Mesenchymal stem cell (in vitro differentiated cells and primary cell): Measurements from ENCODE around the gene ATP6V0C.
A peak's percentile ranks its signal among the peaks of the same experiment; 100 is the strongest.
"Not testable (repeated sequence)": the region's sequence is repeated elsewhere in the genome, so short reads cannot be mapped to it uniquely, and the experiment has no call there.

Experiments used
- DNase-seq: peaks from one replicate; pipeline ENCODE4 v3.0.0-alpha.2; 2013
- H2AFZ ChIP-seq: one replicate; pipeline ENCODE4 v1.6.1; 2013; ENCODE audit warnings: low read depth, mild to moderate bottlenecking, control low read depth, inconsistent platforms, low read length, moderate library complexity
- H2AK5ac ChIP-seq: 2 replicates; pipeline ENCODE4 v1.6.1; 2013; ENCODE audit warnings: low read length, moderate library complexity, mild to moderate bottlenecking, inconsistent platforms; ENCODE audit not compliant: severe bottlenecking
- H2BK120ac ChIP-seq: one replicate; pipeline ENCODE4 v1.6.1; 2013; ENCODE audit warnings: low read depth, mild to moderate bottlenecking, inconsistent platforms, low read length, moderate library complexity
- H2BK12ac ChIP-seq, 2 experiments: one replicate each; pipeline ENCODE4 v1.6.1; 2013; ENCODE audit warnings: inconsistent platforms in 2 of 2, low read length in 2 of 2, mild to moderate bottlenecking in 2 of 2, moderate library complexity in 2 of 2, control low read depth in 1 of 2
- H2BK15ac ChIP-seq: one replicate; pipeline ENCODE4 v1.6.1; 2013; ENCODE audit warnings: mild to moderate bottlenecking, low read depth, inconsistent platforms; ENCODE audit not compliant: poor library complexity, severe bottlenecking
- H2BK5ac ChIP-seq: 2 replicates; pipeline ENCODE4 v1.6.1; 2013; ENCODE audit warnings: low read depth, mild to moderate bottlenecking, low read length, control low read depth, inconsistent platforms; ENCODE audit not compliant: poor library complexity, severe bottlenecking
- H3K14ac ChIP-seq, 2 experiments: one replicate each; pipeline ENCODE4 v1.6.1; 2013; ENCODE audit warnings: inconsistent platforms in 2 of 2, low read length in 2 of 2, control low read depth in 1 of 2, mild to moderate bottlenecking in 1 of 2, moderate library complexity in 1 of 2
- H3K18ac ChIP-seq, 2 experiments: one replicate each; pipeline ENCODE4 v1.6.1; 2013; ENCODE audit warnings: inconsistent platforms in 2 of 2, low read length in 2 of 2, control low read depth in 1 of 2, low read depth in 1 of 2, mild to moderate bottlenecking in 1 of 2
- H3K23ac ChIP-seq, 2 experiments: one replicate each; pipeline ENCODE4 v1.6.1; 2013; ENCODE audit warnings: inconsistent platforms in 2 of 2, low read length in 2 of 2, mild to moderate bottlenecking in 2 of 2, moderate library complexity in 2 of 2, control low read depth in 1 of 2
- H3K27ac ChIP-seq: 2 replicates; pipeline ENCODE4 v1.5.1; 2013; ENCODE audit warnings: mild to moderate bottlenecking, moderate library complexity, low read length, control low read depth, inconsistent platforms; ENCODE audit not compliant: poor library complexity, severe bottlenecking
- H3K27me3 ChIP-seq, 2 experiments: 2 replicates each; pipeline versions ENCODE4 v1.6.1 to v1.7.0; 2013; ENCODE audit warnings: low read length in 2 of 2, mild to moderate bottlenecking in 2 of 2, moderate library complexity in 2 of 2, control low read depth in 1 of 2, inconsistent platforms in 1 of 2; ENCODE audit not compliant: control insufficient read depth in 1 of 2, insufficient read depth in 1 of 2
- H3K36me3 ChIP-seq, 2 experiments: 2 replicates each; pipeline versions ENCODE4 v1.6.1 to v1.7.0; 2013; ENCODE audit warnings: low read length in 2 of 2, control low read depth in 1 of 2, inconsistent platforms in 1 of 2, low read depth in 1 of 2, mild to moderate bottlenecking in 1 of 2; ENCODE audit not compliant: insufficient read depth in 2 of 2, control insufficient read depth in 1 of 2
- H3K4ac ChIP-seq, 2 experiments: one replicate each; pipeline ENCODE4 v1.6.1; 2013; ENCODE audit warnings: inconsistent platforms in 2 of 2, low read length in 2 of 2, mild to moderate bottlenecking in 2 of 2, moderate library complexity in 2 of 2, control low read depth in 1 of 2, low read depth in 1 of 2
- H3K4me1 ChIP-seq: 2 replicates; pipeline ENCODE4 v1.6.1; 2013; ENCODE audit warnings: low read depth, low read length, control low read depth; ENCODE audit not compliant: control insufficient read depth, insufficient read depth
- H3K4me2 ChIP-seq: 2 replicates; pipeline ENCODE4 v1.6.1; 2013; ENCODE audit warnings: low read length, mild to moderate bottlenecking, inconsistent platforms; ENCODE audit not compliant: poor library complexity, severe bottlenecking
- H3K4me3 ChIP-seq, 2 experiments: 2 replicates each; pipeline versions ENCODE4 v1.5.1 to v1.7.0; 2013; ENCODE audit warnings: low read length in 2 of 2, mild to moderate bottlenecking in 2 of 2, control low read depth in 1 of 2, low read depth in 1 of 2; ENCODE audit not compliant: insufficient read depth in 1 of 2
- H3K79me1 ChIP-seq: replicated peaks from 2 replicates; pipeline ENCODE4 v1.6.1; 2013; ENCODE audit warnings: mild to moderate bottlenecking, control low read depth, low read length, inconsistent platforms; ENCODE audit not compliant: poor library complexity, severe bottlenecking
- H3K9ac ChIP-seq: 2 replicates; pipeline ENCODE4 v1.7.0; 2013; ENCODE audit warnings: mild to moderate bottlenecking, low read length, moderate library complexity
- H3K9me3 ChIP-seq: 2 replicates; pipeline ENCODE4 v1.7.0; 2013; ENCODE audit warnings: mild to moderate bottlenecking, low read length; ENCODE audit not compliant: control insufficient read depth
- H4K8ac ChIP-seq: one replicate; pipeline ENCODE4 v1.6.1; 2013; ENCODE audit warnings: inconsistent platforms, mild to moderate bottlenecking, low read length, moderate library complexity
- H4K91ac ChIP-seq: one replicate; pipeline ENCODE4 v1.6.1; 2013; ENCODE audit warnings: mild to moderate bottlenecking, low read length, inconsistent platforms
- WGBS: methylation state at CpG from one replicate; pipeline ENCODE4 v1.1.7; 2013; ENCODE audit warnings: mixed read lengths; 5-methylcytosine and 5-hydroxymethylcytosine counted together

The ATP6V0C gene

GRCh38 chr16:2539845-2540458 is 26.2 kb downstream of the ATP6V0C start:
- H2BK5ac ChIP-seq = not testable (repeated sequence)

GRCh38 chr16:2540912-2541311 is 27.2 kb downstream of the ATP6V0C start:
- H3K4me2 ChIP-seq, H3K4me3 ChIP-seq, H2BK120ac ChIP-seq, H3K23ac ChIP-seq, H3K36me3 ChIP-seq, H2BK15ac ChIP-seq, H2BK5ac ChIP-seq, H2BK12ac ChIP-seq, DNase-seq, H3K27ac ChIP-seq, H4K8ac ChIP-seq, H3K14ac ChIP-seq, H2AK5ac ChIP-seq, H3K4ac ChIP-seq, H3K18ac ChIP-seq, H3K27me3 ChIP-seq, H3K79me1 ChIP-seq, H3K9me3 ChIP-seq, H2AFZ ChIP-seq, H4K91ac ChIP-seq, H3K9ac ChIP-seq: not testable (repeated sequence)
- peaks cover 15% of the 10 kb centered on the region for H3K4me1 ChIP-seq
- WGBS = 95% methylated on average over 3 of the region's 4 CpGs

More at GRCh38 chr16:2539845-2540458, 26.2 kb downstream of the ATP6V0C start:
- H2BK12ac ChIP-seq, H3K18ac ChIP-seq, H2AFZ ChIP-seq, H3K79me1 ChIP-seq, H2BK120ac ChIP-seq, H3K4ac ChIP-seq, H3K23ac ChIP-seq, H2AK5ac ChIP-seq, H4K8ac ChIP-seq, H3K27ac ChIP-seq, H3K9me3 ChIP-seq, H2BK15ac ChIP-seq, H4K91ac ChIP-seq, H3K14ac ChIP-seq, H3K27me3 ChIP-seq, H3K4me2 ChIP-seq, H3K36me3 ChIP-seq: not testable (repeated sequence)
- H3K4me3 ChIP-seq = peak overlapping the region in 1 of 2 experiments; percentile 81
- peaks cover 15% of the 10 kb centered on the region for H3K4me1 ChIP-seq
- WGBS = 74% methylated on average over 14 of the region's 14 CpGs
- H3K9ac ChIP-seq = peak overlapping the region; percentile 84
- DNase-seq = peak; percentile 45

- not testable (repeated sequence) for H3K9ac ChIP-seq, H3K79me1 ChIP-seq, H4K91ac ChIP-seq
Observed at GRCh38 chr16:2541409-2541808, 27.7 kb downstream of the ATP6V0C start.

GRCh38 chr16:2543771-2544170 is 30.0 kb downstream of the ATP6V0C start:
- H3K23ac ChIP-seq, H3K4me2 ChIP-seq, H3K9ac ChIP-seq, H2BK15ac ChIP-seq, H3K4ac ChIP-seq, H4K8ac ChIP-seq, H3K18ac ChIP-seq, H2AFZ ChIP-seq, H3K27me3 ChIP-seq, H2BK12ac ChIP-seq, DNase-seq, H3K27ac ChIP-seq, H4K91ac ChIP-seq, H2BK5ac ChIP-seq, H3K14ac ChIP-seq, H3K9me3 ChIP-seq, H3K36me3 ChIP-seq, H3K4me3 ChIP-seq, H2BK120ac ChIP-seq, H3K79me1 ChIP-seq, H2AK5ac ChIP-seq: not testable (repeated sequence)
- 86% methylated on average over 11 of the region's 14 CpGs for WGBS
- H3K4me1 ChIP-seq = peaks cover 12% of the 10 kb centered on the region

More at GRCh38 chr16:2541409-2541808, 27.7 kb downstream of the ATP6V0C start:
- H3K4ac ChIP-seq, H3K23ac ChIP-seq, H2AK5ac ChIP-seq, H2BK15ac ChIP-seq, H2BK12ac ChIP-seq, H3K9me3 ChIP-seq, H3K4me3 ChIP-seq, H4K8ac ChIP-seq, H2AFZ ChIP-seq, H2BK5ac ChIP-seq, H3K36me3 ChIP-seq, H2BK120ac ChIP-seq, H3K18ac ChIP-seq, H3K27me3 ChIP-seq, H3K27ac ChIP-seq, H3K14ac ChIP-seq: not testable (repeated sequence)
- Histone ChIP-seq H3K4me1 (peaks cover 15% of the 10 kb centered on the region), H3K4me2 (peak overlapping the region; percentile 42)
- WGBS = 87% methylated on average over 3 of the region's 6 CpGs
- DNase-seq = peak; percentile 20
